HG02759 (cell line): ENCODE data around the gene ZNF500.

Experiments
- ATAC-seq: cut with Tn5 transposase; IDR thresholded peaks from one replicate; pipeline ENCODE4 v1.9.1; 2021; ENCODE audit warnings: mild to moderate bottlenecking, moderate library complexity; ENCODE audit not compliant: unreplicated experiment

The ZNF500 gene

DNA sequence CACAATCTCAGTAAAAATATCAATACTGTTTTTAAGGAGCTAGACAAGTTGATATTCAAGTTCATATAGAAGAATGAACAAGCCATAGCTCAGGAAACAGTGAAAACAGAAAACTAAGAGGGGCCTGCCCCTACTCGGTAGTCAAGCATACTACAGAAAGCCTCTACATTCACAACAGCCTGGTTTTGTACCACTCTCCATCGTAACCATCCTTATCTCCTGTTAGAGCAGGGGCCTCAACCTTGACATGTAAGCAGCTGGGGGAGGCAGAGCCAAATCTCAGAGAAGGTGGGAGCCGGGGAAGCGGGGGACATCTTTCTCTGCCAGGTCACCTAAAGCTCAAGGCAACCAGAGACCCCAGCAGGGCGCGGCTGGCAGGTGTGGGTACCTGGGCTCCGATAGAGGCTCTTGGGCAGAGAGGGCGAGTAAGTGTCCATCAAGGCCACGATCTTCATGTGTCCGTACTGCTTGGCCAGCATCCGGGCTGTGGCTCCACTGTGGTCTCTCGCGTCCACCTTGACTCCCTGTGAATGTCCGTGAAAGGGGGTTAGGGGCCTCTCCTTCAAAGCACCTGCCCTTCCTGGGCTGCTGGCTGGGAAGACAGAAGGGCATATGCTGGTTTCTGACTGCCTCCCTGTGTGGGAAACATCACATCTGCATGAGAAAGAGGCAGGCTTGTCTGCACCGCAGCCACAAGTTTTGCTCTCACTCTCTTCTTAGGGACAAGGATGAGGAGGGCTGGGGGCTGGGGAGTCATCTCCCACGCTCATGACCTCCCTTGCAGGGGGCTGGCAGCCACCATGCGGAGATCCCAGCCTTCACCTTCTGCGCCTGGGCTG lies 53.1 kb downstream of the ZNF500 start:
- no peak for ATAC-seq

DNA sequence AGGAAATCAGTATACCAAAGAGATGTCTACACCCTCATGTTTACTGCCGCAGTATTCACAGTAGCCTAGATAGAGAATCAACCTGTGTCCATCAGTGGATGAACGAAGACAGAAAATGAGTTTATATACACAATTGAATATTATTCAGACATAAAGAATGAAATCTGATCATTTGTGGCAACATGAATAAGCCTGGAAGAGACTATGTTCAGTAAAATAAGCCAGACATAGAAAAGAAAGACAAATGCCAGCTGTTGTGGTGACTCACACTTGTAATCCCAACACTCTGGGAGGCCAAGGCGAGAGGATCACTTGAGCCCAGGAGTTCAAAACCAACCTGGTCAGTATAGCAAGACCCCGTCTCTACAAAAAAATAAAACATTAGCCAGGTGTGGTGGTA lies 57.5 kb downstream of the ZNF500 start:
- ATAC-seq: no peak

DNA sequence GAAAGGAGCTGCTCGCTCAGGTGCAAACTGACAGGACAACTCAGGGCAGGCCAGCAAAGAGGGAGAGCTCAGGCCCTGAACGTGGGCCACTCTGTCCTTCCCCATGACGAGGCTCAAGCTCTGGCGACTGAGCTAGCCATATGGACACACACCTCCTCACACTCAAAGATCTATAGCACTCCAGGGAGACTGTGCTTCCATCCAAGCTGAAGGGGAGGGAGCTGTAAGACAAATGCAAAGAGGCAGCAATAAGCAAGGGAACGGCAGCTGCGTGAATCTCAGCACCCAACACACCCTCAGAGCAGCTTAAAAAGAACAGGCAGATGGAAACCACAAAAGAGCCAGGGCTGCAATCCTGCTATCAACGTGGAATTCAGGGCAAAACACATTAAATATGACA lies 60.1 kb downstream of the ZNF500 start:
- no peak for ATAC-seq

DNA sequence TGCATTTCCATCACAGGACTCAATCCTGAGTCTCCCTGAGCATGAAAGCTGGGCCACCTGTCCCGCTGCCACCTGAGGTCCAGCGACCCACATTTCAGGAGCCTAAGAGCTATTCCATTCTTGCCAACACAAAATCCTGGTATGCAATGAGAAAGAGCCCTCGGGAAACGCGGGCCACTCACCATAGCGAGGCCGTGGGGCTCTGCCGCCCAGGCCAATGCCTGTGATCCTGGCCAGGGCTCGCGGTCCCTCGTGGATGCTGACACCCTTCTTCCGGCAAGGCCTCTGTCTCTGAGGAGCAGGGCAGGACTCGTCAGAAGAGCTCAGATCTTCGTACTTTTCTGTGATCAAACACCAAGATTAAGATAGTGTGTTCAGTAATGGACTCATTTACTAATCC lies 62.0 kb downstream of the ZNF500 start:
- no peak for ATAC-seq

DNA sequence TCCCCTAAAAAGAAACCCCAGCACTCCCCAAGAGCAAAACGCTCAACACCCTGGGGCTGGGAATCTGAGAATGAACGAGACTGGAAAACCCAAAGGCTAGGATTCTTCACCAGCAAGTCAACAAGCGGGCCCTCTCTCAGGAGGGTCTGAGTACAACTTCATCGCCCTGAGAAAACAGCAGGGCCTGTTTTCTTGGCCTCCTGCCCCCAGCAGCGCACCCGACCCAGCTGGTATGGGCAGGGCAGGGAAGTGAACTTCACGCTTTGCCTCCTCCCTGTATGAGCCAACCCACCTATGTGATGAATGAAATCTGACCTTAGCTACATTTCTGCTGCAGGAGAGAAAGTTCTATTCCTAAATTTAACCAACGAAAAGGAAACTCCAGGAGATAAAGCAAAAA lies 62.5 kb downstream of the ZNF500 start:
- ATAC-seq: no peak

DNA sequence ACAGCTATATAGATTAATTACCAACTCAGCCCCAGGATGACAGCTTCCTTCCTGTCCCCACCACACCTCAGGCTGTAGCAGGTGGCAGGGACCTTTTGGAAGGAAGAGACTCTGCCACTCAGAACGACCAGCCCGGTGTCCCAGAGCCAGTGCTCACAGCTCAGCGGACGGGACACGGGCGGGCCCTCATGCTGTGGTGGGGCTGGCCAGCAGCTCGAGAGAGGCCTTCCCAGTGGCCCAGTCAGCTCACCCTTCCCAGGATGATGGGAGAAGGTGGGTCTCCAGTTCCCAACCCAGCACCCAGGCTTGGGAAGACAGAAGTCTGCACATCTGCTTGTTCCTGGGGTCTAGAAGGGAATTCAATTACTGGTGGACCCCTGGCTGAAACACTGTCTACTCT lies 63.1 kb downstream of the ZNF500 start:
- ATAC-seq: no peak

DNA sequence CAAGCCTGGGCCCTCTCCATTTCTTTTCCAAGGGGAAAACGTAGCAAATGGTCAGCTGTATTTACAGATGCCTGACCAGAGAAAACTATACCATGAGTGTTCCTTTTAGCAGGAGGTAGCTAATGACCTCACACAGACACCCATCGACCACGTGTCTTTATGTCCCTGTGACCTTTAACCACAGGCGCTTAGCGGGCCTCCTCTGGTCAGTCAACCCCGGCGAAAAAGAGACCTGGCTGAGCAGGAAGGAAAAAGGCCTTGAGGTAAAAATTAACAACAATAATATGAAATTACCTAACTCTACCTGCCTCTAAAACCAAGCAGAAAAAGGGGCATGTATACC lies 64.5 kb downstream of the ZNF500 start:
- ATAC-seq: no peak

DNA sequence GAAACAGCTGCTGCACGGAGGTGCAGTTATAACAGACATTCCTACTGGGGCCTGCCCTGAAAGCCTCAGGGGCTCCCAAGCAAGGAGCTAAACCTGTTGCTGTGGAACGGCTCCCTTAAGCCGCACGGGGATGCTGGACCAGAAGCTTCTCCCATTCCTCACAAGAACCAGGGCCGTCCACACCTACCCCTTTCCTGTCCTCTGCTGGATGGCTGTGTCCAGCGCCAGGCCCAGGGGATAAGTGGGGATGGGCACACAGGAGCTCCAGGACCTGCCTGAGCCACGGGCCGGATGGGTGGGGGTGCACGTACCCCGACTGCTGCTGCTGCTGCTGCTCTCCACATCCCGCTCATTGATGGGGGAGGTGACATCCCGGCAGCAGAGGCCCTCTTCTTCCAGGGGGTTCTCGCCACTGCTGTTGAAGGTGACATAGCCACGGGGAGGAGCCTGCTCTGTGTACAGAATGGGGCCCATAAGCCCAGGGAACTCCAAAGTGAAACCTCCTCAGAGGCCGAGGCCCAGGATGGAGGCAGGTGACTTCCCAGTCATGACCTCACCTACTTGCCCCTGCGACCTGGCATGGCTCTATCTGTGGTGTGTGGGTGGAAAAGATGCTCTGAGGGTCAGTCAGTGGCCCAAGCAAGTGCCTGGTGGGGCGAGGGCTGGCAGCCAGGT lies 65.0 kb downstream of the ZNF500 start:
- ATAC-seq: no peak

DNA sequence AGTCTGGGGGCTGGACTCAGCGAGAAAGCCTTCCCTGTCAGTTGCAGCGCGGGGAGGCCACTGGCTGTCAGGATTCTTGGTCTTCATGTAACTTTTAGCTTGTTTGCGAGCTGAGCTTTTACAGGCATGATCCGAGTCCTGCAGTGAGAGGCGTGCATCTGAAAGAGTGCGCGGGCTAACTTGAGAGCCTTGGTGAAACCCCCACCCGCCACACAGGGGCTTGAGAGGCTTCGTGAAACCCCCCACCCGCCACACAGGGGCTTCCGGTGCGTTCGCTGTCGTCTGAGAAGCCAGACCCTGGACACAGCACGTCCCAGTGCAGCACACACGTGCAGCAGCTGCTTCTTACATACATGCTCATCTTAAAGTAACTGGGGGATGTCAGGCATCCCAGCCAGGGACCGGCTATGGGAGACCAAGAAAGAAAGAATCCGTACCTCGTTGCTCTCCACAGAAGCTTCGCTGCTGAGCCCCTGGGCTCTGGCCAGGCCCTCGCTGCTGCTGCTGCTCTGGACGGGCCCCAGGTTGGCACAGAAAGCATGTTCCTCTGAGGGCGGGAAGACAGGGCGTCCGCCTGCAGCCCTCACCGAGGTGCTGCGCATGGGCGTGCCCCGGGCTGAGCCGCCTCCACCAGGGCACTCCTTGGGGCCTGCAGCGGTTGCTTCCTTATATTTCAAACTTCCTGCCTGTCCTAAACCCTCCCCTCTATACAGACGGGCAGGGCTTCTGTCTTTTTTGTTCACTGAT lies 65.8 kb downstream of the ZNF500 start:
- no peak for ATAC-seq

DNA sequence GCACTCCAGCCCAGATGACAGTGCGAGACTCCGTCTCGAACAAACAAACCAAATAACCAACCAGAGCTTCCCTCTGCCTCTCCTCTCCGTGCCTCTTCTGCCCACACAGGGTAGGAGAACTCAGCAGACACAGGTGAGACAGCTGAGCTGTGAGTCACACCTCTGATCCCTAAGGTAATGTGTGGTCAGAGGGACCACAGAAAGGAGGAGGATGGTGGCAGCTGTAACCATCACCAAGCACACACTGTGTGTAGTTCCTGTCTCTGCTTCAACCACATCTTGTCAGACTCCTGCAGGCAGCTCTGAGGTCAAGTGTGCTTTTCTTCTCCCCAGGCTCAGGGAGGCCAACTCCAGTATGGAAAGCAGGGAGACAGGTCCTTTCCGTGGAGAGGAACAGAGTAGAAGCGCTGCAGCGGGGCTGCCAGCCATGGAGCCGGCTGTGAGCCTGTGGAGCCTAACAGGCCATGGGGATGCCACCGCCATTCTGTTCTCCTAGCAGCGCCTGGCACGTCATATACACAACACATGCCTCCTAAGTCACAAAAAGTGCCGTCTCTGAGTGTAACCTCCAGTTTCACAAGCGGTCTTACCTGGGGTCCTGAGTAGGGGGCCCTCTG lies 66.5 kb downstream of the ZNF500 start:
- no peak for ATAC-seq

DNA sequence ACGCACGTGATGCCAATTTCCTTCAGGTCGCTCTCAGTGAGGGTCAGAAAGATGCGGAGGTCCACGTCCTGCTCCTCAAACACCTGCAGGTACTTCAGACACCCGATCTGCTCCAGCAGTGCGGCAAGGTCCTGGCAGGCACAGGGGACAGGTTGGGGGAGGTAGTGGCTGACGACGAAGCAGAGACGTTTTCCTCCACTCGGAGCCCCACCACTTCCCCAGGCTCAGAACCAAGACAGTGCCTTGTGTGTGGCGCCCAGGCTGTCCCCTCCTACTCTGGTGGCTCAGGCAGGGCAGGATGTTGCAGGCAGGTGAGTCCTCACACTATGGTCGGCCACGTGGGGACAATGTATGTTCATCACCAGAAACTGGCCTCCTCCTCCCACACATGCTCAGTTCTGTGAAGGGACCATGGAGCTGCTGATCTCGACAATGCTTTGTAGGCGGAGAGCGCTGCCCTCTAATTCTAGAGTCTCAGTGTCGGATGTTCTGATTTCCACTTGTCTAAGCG lies 67.9 kb downstream of the ZNF500 start:
- no peak for ATAC-seq

DNA sequence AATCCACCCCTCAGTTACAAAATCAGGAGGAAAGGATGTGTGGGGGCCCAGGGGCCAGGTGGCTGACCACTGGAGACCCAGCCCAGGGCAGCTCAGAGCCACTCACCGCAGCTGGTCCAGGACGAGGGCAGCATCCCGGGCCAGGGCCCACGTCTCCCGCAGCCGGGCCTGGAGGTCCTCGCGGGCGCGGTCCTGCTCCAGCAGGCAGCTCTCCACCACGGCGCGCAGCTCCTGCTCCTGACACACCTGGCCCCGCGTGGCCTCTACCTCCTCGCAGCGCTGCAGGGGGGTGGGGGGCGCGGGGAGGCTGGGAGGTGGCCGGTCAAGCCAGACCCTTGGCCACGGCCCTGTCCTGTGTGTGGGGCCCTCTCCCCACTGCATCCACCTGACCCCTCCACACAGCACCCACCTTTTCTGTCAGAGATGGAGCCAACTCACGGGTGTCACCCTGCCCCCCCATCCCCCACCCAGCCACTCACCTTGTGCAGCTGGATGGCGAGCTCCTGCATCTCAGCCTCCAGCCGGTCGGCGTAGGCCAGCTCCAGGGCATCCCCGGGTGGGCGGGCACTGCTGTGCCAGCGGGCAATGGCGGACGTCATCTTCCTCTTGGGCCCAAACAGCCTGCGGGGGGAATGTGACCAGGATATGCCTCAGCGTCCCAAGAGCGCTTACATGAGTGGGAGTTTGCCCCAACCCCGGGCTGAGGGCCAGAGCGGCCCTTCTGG lies 68.5 kb downstream of the ZNF500 start:
- no peak for ATAC-seq
